K562 (cell line): ENCODE measurements around the gene OR2V2. TPM values are rescaled to one million over a fixed set of nuclear protein-coding genes. Genes with fewer than 3 reads are reported as not detected.
A peak's percentile ranks its signal among the peaks of the same experiment; 100 is the strongest.

Experiments
- ARNT ChIP-seq, 2 experiments: fragments of 450-650 bp; IDR thresholded peaks; 2 replicates each; pipeline ENCODE4 v1.6.1; 2016; ENCODE audit warnings: mild to moderate bottlenecking in 1 of 2
- CHD2 ChIP-seq: IDR thresholded peaks from 2 replicates; pipeline ENCODE4 v1.6.1; 2011; ENCODE audit warnings: low read depth, low read length
- HDGF ChIP-seq: fragments of 450-650 bp; IDR thresholded peaks from 2 replicates; pipeline ENCODE4 v1.6.1; 2016
- ILF3 ChIP-seq: fragments of 450-650 bp; IDR thresholded peaks from 2 replicates; pipeline ENCODE4 v1.6.1; 2018; ENCODE audit warnings: antibody characterized with exemption, mild to moderate bottlenecking, moderate library complexity, borderline replicate concordance
- MED1 ChIP-seq: sonication (generic); formaldehyde crosslinking; IDR thresholded peaks from 2 replicates; pipeline ENCODE4 v1.8.1; 2023; ENCODE audit warnings: missing genetic modification reagents, borderline replicate concordance
- MTF1 ChIP-seq: fragments of 250-450 bp; sonication (Bioruptor Pico); IDR thresholded peaks from 2 replicates; pipeline ENCODE4 v1.9.0; 2021; ENCODE audit warnings: moderate library complexity, mild to moderate bottlenecking, inconsistent platforms, borderline replicate concordance
- PHB2 ChIP-seq: fragments of 450-650 bp; IDR thresholded peaks from 2 replicates; pipeline ENCODE4 v1.6.1; 2017; ENCODE audit warnings: low read depth
- PML ChIP-seq: IDR thresholded peaks from 2 replicates; pipeline ENCODE4 v1.6.1; 2012; ENCODE audit warnings: low read length, inconsistent platforms
- RBM39 ChIP-seq: fragments of 200-400 bp; formaldehyde crosslinking; optimal IDR thresholded peaks from 2 replicates; pipeline ENCODE3; 2018; ENCODE audit warnings: low read depth, low read length
- RFX5 ChIP-seq: IDR thresholded peaks from 2 replicates; pipeline ENCODE4 v1.6.1; 2011; ENCODE audit warnings: low read depth, mild to moderate bottlenecking, improper control_type of control experiment, low read length
- SIRT6 ChIP-seq: IDR thresholded peaks from one replicate; pipeline ENCODE4 v1.6.1; 2012; ENCODE audit warnings: low read depth, mild to moderate bottlenecking, control low read depth, inconsistent platforms, low read length, moderate library complexity
- SP1 ChIP-seq: sonication (generic); formaldehyde crosslinking; IDR thresholded peaks from 2 replicates; pipeline ENCODE4 v1.8.1; 2022; ENCODE audit warnings: mild to moderate bottlenecking, missing genetic modification reagents
- SRSF1 ChIP-seq: fragments of 200-400 bp; formaldehyde crosslinking; IDR thresholded peaks from 2 replicates; pipeline ENCODE4 v1.6.1; 2017; ENCODE audit warnings: mild to moderate bottlenecking, low read depth, low read length, moderate library complexity
- TBP ChIP-seq: optimal IDR thresholded peaks from 2 replicates; pipeline ENCODE3; 2011; ENCODE audit warnings: low read depth, low read length, improper control_type of control experiment
- ZBTB1 ChIP-seq: sonication (generic); formaldehyde crosslinking; IDR thresholded peaks from 2 replicates; pipeline ENCODE4 v1.8.1; 2023; ENCODE audit warnings: missing genetic modification reagents, low read depth, mild to moderate bottlenecking, borderline replicate concordance
- ZNF316 ChIP-seq: fragments of 450-650 bp; IDR thresholded peaks from 2 replicates; pipeline ENCODE4 v1.6.1; 2016
- polyA plus RNA-seq, 8 experiments: library from polyadenylated mRNA; depleted of rRNA in 4 of 8; stranded (reverse) in 5 of 8; unstranded in 3 of 8; fragments of >200 nt; fragmentation: Nextera tagmentation in 2 of 8; fragmentation: Illumina TruSeq in 1 of 8; extraction: Ambion mirVana in 2 of 8; extraction: Trizol in 1 of 8; gene quantifications; 2 replicates each; pipeline versions ENCODE4 v1.2.1 to v1.2.3, GENCODE V29; 2011 to 2014; ENCODE audit warnings: inconsistent platforms in 1 of 8, missing spikeins in 1 of 8
- total RNA-seq, 7 experiments: library from RNA; depleted of rRNA in 6 of 7; stranded (reverse); fragments of >200 nt in 6 of 7; fragmentation: Illumina TruSeq in 2 of 7; extraction: Trizol in 2 of 7; gene quantifications; 2 replicates each; pipeline versions ENCODE4 v1.2.1 to v1.2.3, GENCODE V29; 2011 to 2021; ENCODE audit warnings: low replicate concordance in 1 of 7
- TF ChIP-seq, protein P1 (sequence below): fragments of 450-650 bp; formaldehyde crosslinking; IDR thresholded peaks from 2 replicates; pipeline ENCODE4 v1.4.0; 2020; ENCODE audit warnings: mild to moderate bottlenecking, moderate library complexity
- TF ChIP-seq, protein P2 (sequence below): fragments of 450-650 bp; IDR thresholded peaks from 2 replicates; pipeline ENCODE4 v1.7.1; 2018; ENCODE audit warnings: mild to moderate bottlenecking, low read depth; ENCODE audit not compliant: partially characterized antibody
- TF ChIP-seq, protein P3 (sequence below): sonication (generic); formaldehyde crosslinking; IDR thresholded peaks from 2 replicates; pipeline ENCODE4 v1.8.0; 2022; ENCODE audit warnings: mild to moderate bottlenecking, missing genetic modification reagents
- TF ChIP-seq, protein P4 (sequence below): sonication (generic); formaldehyde crosslinking; IDR thresholded peaks from 2 replicates; pipeline ENCODE4 v1.8.0; 2022; ENCODE audit warnings: mild to moderate bottlenecking, missing genetic modification reagents

The OR2V2 gene
- total and polyA plus RNA-seq, 9 of the 15 experiments (the other 6 are each of a cell fraction or from before 2014, with no cell fraction given) = 0.01 TPM; not detected in 8

DNA sequence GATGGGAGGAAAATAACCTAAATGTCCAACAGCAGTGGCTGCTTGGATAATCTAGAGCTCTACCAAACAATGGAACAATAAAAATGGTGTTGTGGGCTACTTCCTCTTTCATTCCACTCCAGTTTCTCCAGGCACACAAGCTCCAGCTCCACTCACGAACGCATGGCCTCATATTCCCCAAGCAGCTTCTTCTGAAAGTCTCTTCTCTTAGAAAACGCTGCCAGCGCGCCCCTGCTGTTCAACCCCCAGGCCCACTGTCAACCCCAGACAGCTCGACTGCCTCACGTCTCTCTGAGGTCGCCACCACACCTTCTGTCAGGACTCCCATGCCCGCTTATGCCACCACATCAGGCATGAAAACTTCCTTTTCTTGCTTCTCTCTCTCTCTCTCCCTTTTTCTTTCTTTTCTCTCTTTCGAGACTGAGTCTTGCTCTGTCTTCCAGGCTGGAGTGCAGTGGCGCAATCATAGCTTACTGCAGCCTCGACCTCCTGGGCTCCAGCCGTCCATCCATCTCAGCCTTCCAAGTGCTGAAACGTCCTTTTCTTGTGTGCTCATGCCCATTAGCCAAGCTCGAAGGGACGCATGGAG lies 16.2 kb downstream of the OR2V2 start (continued):
- TF ChIP-seq, protein P1, sequence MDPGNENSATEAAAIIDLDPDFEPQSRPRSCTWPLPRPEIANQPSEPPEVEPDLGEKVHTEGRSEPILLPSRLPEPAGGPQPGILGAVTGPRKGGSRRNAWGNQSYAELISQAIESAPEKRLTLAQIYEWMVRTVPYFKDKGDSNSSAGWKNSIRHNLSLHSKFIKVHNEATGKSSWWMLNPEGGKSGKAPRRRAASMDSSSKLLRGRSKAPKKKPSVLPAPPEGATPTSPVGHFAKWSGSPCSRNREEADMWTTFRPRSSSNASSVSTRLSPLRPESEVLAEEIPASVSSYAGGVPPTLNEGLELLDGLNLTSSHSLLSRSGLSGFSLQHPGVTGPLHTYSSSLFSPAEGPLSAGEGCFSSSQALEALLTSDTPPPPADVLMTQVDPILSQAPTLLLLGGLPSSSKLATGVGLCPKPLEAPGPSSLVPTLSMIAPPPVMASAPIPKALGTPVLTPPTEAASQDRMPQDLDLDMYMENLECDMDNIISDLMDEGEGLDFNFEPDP (CRISPR knock-in tag) = no peak
- TF ChIP-seq, protein P2, sequence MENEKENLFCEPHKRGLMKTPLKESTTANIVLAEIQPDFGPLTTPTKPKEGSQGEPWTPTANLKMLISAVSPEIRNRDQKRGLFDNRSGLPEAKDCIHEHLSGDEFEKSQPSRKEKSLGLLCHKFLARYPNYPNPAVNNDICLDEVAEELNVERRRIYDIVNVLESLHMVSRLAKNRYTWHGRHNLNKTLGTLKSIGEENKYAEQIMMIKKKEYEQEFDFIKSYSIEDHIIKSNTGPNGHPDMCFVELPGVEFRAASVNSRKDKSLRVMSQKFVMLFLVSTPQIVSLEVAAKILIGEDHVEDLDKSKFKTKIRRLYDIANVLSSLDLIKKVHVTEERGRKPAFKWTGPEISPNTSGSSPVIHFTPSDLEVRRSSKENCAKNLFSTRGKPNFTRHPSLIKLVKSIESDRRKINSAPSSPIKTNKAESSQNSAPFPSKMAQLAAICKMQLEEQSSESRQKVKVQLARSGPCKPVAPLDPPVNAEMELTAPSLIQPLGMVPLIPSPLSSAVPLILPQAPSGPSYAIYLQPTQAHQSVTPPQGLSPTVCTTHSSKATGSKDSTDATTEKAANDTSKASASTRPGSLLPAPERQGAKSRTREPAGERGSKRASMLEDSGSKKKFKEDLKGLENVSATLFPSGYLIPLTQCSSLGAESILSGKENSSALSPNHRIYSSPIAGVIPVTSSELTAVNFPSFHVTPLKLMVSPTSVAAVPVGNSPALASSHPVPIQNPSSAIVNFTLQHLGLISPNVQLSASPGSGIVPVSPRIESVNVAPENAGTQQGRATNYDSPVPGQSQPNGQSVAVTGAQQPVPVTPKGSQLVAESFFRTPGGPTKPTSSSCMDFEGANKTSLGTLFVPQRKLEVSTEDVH = peak; percentile 12
- TF ChIP-seq RBM39 (no peak), TBP (no peak), RFX5 (no peak), CHD2 (no peak), SIRT6 (no peak), ZNF316 (no peak), MED1 (CRISPR knock-in tag) (no peak), PML (no peak), HDGF (no peak), ZBTB1 (no peak), SP1 (CRISPR knock-in tag) (no peak), ILF3 (no peak), SRSF1 (no peak), ARNT (IDR thresholded peaks at IDR 0.05) (peak; percentile 57 to 74; a peak in 2 of 4 replicates), MTF1 (CRISPR knock-in tag) (no peak), PHB2 (no peak)
- TF ChIP-seq, protein P3, sequence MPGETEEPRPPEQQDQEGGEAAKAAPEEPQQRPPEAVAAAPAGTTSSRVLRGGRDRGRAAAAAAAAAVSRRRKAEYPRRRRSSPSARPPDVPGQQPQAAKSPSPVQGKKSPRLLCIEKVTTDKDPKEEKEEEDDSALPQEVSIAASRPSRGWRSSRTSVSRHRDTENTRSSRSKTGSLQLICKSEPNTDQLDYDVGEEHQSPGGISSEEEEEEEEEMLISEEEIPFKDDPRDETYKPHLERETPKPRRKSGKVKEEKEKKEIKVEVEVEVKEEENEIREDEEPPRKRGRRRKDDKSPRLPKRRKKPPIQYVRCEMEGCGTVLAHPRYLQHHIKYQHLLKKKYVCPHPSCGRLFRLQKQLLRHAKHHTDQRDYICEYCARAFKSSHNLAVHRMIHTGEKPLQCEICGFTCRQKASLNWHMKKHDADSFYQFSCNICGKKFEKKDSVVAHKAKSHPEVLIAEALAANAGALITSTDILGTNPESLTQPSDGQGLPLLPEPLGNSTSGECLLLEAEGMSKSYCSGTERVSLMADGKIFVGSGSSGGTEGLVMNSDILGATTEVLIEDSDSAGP (CRISPR knock-in tag) = no peak
- TF ChIP-seq, protein P4, sequence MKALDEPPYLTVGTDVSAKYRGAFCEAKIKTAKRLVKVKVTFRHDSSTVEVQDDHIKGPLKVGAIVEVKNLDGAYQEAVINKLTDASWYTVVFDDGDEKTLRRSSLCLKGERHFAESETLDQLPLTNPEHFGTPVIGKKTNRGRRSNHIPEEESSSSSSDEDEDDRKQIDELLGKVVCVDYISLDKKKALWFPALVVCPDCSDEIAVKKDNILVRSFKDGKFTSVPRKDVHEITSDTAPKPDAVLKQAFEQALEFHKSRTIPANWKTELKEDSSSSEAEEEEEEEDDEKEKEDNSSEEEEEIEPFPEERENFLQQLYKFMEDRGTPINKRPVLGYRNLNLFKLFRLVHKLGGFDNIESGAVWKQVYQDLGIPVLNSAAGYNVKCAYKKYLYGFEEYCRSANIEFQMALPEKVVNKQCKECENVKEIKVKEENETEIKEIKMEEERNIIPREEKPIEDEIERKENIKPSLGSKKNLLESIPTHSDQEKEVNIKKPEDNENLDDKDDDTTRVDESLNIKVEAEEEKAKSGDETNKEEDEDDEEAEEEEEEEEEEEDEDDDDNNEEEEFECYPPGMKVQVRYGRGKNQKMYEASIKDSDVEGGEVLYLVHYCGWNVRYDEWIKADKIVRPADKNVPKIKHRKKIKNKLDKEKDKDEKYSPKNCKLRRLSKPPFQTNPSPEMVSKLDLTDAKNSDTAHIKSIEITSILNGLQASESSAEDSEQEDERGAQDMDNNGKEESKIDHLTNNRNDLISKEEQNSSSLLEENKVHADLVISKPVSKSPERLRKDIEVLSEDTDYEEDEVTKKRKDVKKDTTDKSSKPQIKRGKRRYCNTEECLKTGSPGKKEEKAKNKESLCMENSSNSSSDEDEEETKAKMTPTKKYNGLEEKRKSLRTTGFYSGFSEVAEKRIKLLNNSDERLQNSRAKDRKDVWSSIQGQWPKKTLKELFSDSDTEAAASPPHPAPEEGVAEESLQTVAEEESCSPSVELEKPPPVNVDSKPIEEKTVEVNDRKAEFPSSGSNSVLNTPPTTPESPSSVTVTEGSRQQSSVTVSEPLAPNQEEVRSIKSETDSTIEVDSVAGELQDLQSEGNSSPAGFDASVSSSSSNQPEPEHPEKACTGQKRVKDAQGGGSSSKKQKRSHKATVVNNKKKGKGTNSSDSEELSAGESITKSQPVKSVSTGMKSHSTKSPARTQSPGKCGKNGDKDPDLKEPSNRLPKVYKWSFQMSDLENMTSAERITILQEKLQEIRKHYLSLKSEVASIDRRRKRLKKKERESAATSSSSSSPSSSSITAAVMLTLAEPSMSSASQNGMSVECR (CRISPR knock-in tag) = no peak
